ENCODE measurements around the gene DRC7. TPM values are rescaled to one million over a fixed set of nuclear protein-coding genes. Genes with fewer than 3 reads are reported as not detected.

The DRC7 gene
- total and polyA plus RNA-seq, 9 of the 15 experiments (the other 6 are each of a cell fraction or from before 2014, with no cell fraction given) = 0.04 to 0.33 (median 0.12) TPM; not detected in 3

DNA sequence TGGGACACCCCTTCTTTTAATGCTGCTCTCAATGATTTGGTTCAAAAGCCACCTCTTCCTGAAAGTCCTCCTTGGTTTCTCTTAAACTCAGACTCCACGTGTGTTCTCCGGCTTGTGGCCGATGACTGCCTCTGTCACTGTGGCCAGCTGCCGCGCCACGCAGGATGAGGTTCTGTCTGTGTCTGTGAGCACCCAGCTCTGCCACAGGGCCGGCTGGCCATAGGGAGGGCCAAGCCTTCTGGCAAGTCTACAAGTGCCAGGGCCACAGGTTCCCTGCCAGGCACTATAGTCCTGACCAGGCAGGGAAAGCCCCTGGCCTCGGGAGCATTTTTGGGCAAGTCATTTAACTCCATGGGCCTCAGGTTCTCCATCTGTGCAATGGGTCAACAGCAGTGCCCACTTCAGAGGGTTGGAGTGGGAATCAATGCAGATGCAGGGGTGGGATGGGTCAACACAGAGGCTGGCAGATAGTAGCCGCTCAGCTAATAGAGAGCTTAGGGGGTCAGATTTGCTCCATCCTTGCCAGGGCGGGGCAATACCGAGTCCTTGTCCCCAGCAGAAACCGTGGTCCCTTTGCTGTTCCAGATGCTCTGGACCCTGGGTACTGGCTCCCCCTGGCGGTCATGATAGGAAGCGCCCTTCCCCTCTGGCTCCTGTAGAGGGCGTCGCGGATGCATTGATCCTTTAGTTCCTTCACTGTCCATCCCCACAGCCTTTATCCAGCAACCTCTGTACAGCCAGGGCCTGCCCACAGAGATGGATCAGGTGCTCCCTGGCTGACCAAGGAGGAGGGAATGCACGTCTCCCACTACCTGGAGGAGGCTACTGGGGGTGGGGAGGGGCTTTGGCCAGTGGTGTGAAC, 45.8 kb upstream of the DRC7 start (continued):
- TF ChIP-seq GTF2A2 (tag; IDR thresholded peaks at IDR 0.05) (no peak), ERF (CRISPR knock-in tag; IDR thresholded peaks at IDR 0.05) (no peak), JUND (IDR thresholded peaks at IDR 0.05; ENCODE audit: borderline replicate concordance, low read depth, low read length) (peak; percentile 78), JUND (tag; IDR thresholded peaks at IDR 0.05; ENCODE audit: borderline replicate concordance, low read depth, low read length) (no peak), XRCC5 (IDR thresholded peaks at IDR 0.05; ENCODE audit: low read depth, low read length) (peak; percentile 99), YY1 (IDR thresholded peaks at IDR 0.05; ENCODE audit: borderline replicate concordance in 1 of 3, control insufficient read depth in 1 of 3, extremely low read depth in 1 of 3, insufficient read depth in 3 of 3, insufficient read length in 1 of 3, insufficient replicate concordance in 2 of 3, low read depth in 1 of 3, low read length in 2 of 3) (peak in 1 of 3 experiments; percentile 63), SIN3B (IDR thresholded peaks at IDR 0.05; ENCODE audit: low read depth) (no peak), RBM39 (optimal IDR thresholded peaks at IDR 0.05; ENCODE audit: low read depth, low read length) (peak; percentile 79), GABPB1 (CRISPR knock-in tag; IDR thresholded peaks at IDR 0.05) (peak; percentile 83), ZFP36 (IDR thresholded peaks at IDR 0.05; ENCODE audit: low read depth, low read length, partially characterized antibody) (peak; percentile 97), ZNF766 (CRISPR knock-in tag; conservative IDR thresholded peaks at IDR 0.05) (0 out of 2 replicates have a peak, but pooled peaks have one; percentile 61), HEY1 (CRISPR knock-in tag; IDR thresholded peaks at IDR 0.05; ENCODE audit: borderline replicate concordance) (no peak), POU5F1 (IDR thresholded peaks at IDR 0.05; ENCODE audit: borderline replicate concordance, low read depth, low read length, partially characterized antibody) (no peak)
- TF ChIP-seq, protein P1, sequence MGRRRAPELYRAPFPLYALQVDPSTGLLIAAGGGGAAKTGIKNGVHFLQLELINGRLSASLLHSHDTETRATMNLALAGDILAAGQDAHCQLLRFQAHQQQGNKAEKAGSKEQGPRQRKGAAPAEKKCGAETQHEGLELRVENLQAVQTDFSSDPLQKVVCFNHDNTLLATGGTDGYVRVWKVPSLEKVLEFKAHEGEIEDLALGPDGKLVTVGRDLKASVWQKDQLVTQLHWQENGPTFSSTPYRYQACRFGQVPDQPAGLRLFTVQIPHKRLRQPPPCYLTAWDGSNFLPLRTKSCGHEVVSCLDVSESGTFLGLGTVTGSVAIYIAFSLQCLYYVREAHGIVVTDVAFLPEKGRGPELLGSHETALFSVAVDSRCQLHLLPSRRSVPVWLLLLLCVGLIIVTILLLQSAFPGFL (CRISPR knock-in tag; IDR thresholded peaks at IDR 0.05) = no peak
- TF ChIP-seq, protein P2, sequence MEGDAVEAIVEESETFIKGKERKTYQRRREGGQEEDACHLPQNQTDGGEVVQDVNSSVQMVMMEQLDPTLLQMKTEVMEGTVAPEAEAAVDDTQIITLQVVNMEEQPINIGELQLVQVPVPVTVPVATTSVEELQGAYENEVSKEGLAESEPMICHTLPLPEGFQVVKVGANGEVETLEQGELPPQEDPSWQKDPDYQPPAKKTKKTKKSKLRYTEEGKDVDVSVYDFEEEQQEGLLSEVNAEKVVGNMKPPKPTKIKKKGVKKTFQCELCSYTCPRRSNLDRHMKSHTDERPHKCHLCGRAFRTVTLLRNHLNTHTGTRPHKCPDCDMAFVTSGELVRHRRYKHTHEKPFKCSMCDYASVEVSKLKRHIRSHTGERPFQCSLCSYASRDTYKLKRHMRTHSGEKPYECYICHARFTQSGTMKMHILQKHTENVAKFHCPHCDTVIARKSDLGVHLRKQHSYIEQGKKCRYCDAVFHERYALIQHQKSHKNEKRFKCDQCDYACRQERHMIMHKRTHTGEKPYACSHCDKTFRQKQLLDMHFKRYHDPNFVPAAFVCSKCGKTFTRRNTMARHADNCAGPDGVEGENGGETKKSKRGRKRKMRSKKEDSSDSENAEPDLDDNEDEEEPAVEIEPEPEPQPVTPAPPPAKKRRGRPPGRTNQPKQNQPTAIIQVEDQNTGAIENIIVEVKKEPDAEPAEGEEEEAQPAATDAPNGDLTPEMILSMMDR (IDR thresholded peaks at IDR 0.05 in 2 of 3, conservative IDR thresholded peaks at IDR 0.05 in 1 of 3; ENCODE audit: insufficient read depth in 2 of 3, low read depth in 1 of 3, low read length in 3 of 3) = peak; percentile 100
- TF ChIP-seq, protein P3, sequence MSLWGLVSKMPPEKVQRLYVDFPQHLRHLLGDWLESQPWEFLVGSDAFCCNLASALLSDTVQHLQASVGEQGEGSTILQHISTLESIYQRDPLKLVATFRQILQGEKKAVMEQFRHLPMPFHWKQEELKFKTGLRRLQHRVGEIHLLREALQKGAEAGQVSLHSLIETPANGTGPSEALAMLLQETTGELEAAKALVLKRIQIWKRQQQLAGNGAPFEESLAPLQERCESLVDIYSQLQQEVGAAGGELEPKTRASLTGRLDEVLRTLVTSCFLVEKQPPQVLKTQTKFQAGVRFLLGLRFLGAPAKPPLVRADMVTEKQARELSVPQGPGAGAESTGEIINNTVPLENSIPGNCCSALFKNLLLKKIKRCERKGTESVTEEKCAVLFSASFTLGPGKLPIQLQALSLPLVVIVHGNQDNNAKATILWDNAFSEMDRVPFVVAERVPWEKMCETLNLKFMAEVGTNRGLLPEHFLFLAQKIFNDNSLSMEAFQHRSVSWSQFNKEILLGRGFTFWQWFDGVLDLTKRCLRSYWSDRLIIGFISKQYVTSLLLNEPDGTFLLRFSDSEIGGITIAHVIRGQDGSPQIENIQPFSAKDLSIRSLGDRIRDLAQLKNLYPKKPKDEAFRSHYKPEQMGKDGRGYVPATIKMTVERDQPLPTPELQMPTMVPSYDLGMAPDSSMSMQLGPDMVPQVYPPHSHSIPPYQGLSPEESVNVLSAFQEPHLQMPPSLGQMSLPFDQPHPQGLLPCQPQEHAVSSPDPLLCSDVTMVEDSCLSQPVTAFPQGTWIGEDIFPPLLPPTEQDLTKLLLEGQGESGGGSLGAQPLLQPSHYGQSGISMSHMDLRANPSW (CRISPR knock-in tag; IDR thresholded peaks at IDR 0.05) = no peak
- TF ChIP-seq, protein P4, sequence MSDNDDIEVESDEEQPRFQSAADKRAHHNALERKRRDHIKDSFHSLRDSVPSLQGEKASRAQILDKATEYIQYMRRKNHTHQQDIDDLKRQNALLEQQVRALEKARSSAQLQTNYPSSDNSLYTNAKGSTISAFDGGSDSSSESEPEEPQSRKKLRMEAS (CRISPR knock-in tag; IDR thresholded peaks at IDR 0.05) = 0 out of 2 replicates have a peak, but pooled peaks have one; percentile 10
